Eye (tissue), 1 donor: ENCODE measurements around the gene ACKR3.

Experiments
- DNase-seq: peaks from one replicate; pipeline ENCODE4 v3.0.0-alpha.2; 2015

ACKR3 gene

GRCh38 chr2:236570081-236570868 lies 650 bp downstream of the ACKR3 start:
- DNase-seq: peak; percentile 59

DNA sequence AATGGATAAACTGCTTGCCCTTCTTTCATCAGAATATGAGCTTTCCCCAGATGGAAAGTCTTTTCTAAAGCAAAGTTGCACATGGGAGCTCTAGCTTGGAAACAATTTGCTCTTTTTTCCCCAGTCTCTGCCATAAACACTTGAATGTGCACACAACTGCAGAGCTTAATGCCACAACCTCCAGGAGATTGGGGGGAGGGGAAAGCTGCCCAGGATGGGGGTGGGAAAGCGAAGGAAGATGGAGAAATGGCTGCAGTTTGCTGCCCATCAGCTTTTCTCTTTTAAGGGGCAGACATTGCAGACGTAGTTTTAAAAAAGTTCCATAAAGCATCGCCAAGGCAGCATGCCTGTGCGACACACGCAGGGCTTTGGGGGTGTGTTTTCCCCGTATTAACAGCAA lies 1.5 kb downstream of the ACKR3 start:
- DNase-seq: peak; percentile 70

- peak; percentile 66 for DNase-seq
Measured at GRCh38 chr2:236572482-236572881, 2.9 kb downstream of the ACKR3 start.

- no peak for DNase-seq
Measured at GRCh38 chr2:236573066-236573929, 3.7 kb downstream of the ACKR3 start.

- no peak for DNase-seq
Measured at GRCh38 chr2:236574000-236574399, 4.4 kb downstream of the ACKR3 start.

DNA sequence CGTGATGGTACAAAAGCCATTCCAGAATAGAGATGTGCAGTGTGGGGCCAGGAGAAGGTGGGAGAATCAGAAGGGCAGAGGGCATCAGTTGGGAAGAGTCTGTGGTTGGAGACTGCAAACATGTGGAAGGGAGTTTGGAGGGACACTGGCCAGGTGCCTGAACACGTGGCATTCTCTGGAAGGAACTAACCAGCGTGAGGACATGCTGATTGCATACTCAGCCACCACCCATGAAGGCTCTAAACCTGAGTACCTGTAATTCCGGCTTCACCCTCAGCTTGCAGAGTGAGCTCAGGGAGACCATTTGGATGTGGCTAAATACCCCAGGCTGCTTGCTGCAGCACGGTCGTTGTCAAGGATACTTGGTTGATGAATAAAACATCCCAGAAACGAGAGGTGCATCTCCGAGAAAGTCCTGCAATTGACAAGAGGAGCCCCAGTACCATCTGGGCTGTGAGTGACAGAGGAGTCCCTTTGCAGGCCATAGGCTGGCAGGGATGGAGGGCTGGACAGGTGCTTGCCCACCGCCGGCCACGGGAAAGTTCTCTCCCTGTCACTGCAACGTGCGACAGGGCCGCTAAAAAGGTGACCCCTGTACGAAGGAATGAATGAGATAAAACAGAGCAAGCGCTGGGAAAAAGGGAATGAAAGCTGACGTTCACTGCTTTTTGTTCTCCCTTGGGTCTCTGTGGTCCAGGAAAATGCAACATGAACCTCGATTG lies 5.0 kb downstream of the ACKR3 start:
- peak; percentile 29 for DNase-seq

DNA sequence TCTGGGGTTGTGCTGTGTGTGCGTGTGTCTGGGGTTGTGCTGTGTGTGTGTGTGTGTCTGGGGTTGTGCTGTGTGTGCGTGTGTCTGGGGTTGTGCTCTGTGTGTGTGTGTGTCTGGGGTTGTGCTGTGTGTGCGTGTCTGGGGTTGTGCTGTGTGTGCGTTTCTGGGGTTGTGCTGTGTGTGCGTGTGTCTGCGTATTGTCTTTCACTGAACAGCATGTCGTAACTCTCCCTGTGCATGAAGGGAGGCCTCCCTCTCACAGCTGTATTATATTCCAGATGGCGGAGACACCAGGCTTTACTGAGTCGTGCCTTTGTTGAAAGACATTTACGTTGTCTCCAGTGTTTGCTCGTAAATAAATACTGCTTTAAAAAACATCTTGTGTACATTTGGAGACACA lies 5.9 kb downstream of the ACKR3 start:
- peak; percentile 41 for DNase-seq

GRCh38 chr2:236576087-236576486 lies 6.5 kb downstream of the ACKR3 start:
- DNase-seq: peak; percentile 83

DNA sequence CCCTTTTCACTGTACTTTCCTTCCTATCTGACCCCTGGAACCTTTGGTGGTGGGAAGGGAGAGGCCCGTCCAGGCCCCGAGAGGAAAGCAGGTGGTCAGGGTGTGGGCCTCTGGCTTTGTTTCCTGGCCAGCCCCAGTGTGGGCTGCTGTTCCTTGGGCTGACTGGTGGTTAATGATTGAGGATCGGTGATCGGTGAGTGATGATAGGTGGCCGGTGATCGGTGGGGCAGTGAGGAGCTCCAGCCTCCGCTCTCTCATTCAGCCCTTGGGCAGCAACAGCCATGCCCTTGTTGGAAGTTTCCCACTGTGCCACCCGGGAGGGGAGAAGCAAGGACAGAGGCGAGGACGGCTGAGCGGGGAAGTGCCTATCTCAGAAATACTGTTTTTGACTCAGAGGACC lies 7.3 kb downstream of the ACKR3 start:
- no peak for DNase-seq

DNA sequence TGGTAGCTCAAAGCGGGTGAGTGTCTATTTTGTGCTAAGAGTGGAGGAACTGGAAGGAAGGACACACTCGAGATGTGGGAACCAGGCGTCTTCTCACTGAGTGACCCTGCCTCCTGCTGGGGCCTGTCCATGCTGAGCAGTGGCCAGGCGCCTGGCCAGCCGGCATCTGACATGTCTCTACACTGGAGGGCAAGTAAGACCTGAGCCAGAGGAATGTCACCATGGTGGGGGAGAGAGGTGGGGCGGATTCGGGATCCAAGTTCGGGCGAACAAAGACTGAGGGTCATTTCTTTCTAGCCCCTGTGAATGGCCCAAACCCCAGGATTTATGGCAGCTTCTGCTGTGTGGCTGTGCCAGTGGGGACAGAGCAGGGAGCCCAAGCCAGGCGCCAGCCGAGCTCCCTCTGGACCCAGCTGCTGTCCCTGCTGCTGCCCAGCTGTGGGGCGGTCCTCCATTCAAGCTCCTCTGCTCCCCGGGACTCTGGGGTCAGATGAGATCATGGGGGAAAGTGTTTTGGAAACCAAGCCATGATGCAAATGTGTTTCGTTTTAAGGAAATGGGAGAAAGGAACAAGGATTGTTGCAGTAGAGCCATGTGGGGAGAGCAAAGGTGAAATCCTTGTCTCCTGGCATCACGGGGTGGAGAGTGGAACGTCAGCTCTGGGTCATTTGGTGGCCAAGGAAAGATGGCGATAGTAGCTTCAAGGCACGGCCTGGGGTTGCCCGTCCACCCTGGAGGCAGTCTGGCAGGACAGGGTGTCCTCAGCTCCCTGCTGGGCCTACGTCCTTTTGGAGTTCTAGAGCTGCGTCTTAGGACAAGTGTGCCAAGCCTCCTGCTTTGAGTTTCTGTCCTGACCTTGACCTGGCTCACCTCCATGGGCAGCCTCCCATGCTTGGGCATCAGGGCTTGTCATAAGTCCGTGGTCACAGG lies 8.1 kb downstream of the ACKR3 start:
- no peak for DNase-seq

DNA sequence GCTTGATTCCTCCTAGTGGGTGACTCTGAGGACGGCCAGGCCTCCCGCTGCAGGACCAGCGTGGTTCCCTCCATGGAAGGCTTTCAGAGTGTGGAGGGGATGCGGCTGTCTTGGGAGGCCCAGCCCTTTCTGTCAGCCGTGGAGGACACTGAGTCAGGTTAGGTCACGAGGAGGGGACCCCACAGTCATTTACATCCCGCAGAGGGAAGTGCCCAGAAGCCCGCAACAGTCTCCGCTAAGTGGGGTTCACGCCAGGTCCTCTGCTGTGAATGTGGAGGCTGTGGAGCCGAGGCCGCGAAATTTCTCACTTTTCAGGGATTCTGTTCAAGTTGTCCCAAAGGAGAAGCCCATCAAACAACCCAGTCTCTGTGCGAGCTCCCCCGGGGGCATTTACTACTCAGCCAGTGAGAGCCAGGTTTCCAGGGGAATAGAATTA lies 8.8 kb downstream of the ACKR3 start:
- no peak for DNase-seq

GRCh38 chr2:236579048-236579745 lies 9.6 kb downstream of the ACKR3 start:
- DNase-seq: no peak

DNA sequence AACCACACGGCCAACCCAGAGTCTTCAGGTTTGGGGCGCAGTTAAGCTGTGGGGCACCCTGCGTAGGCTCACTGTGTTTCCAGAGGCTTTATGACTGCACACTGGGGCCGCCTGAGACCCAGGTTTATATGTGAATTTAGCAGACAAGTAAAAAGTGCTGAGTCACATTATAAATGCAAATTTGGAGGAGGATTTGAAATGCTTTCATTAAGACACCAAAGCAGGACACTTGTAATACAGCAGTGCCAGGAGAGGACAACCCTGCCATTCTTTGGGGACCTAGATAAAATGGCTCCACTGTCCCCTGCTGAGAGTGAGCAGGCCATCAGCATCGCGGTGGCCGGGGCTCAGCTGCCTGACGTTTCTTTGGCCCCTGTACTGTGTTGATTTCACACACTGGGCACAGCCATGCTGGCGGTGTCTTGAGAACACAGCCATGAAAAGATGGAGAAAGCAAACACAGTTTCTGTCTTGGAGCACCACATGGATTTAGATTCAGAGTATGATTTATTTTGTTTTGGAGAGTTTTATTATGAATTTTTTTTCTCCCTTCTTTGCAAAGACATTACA lies 10.2 kb downstream of the ACKR3 start:
- no peak for DNase-seq

- no peak for DNase-seq
Measured at GRCh38 chr2:236580746-236581355, 11.2 kb downstream of the ACKR3 start.

- DNase-seq: no peak
Measured at GRCh38 chr2:236581546-236581945, 11.9 kb downstream of the ACKR3 start.

DNA sequence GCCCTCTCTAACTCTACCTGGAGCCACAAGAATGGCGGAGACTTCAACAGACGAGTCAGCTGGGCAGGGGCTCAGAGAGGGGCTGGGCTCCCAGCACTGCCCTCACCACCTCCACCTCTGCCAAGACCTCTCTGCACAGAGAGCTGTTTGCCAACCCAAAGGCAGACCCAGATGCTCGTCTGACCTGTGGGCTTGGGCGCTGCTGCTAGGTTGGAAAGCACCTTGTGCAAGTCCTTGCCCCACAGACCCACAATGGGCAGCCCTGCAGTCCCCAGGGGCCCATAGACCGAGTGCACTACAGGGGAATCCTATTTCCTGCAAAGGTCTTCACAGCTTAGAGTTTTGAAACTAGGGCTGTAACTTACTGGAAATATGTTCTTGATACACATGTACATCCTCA lies 13.3 kb downstream of the ACKR3 start:
- DNase-seq: no peak

- no peak for DNase-seq
Measured at GRCh38 chr2:236583621-236584203, 14.1 kb downstream of the ACKR3 start.

GRCh38 chr2:236584521-236585384 lies 15.1 kb downstream of the ACKR3 start:
- no peak for DNase-seq

- no peak for DNase-seq
Measured at GRCh38 chr2:236585966-236586365, 16.3 kb downstream of the ACKR3 start.
